ENCODE data around the gene PDK4.

The PDK4 gene

GRCh38 chr7:95586951-95587301, 9.4 kb downstream of the PDK4 start:
- Histone ChIP-seq H3K9me3 (no peaks in the 10 kb centered on the region), H3K4me3 (ENCODE audit: low read depth in 1 of 2, low read length in 1 of 2) (no peak overlapping the region), H3K4me1 (ENCODE audit: control insufficient read depth in 1 of 2, insufficient read depth in 1 of 2, low read depth in 1 of 2, low read length in 1 of 2) (peaks cover 0 to 12% of the 10 kb centered on the region in 2 experiments), H3K27me3 (no peaks in the 10 kb centered on the region), H3K36me3 (no peaks in the 10 kb centered on the region), H3K27ac (no peak overlapping the region)
- TF ChIP-seq CTCF (IDR thresholded peaks at IDR 0.05), result no peak

DNA sequence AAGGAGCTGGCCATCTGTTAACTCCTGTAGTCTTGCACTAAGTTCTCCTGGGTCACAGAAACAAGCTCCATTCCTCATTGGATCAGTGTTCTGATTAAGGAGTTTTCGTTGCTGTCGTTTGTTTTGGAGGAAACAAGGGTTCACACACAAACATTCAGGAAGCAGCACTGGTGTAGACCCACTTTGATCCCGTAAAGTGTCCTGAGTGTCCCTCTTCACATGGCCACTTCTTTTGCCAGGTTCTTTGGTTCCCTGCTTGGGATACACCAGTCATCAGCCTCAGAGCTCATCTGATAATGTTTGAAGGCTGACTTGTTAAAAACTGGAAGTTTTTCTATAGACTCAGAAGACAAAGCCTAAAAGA, 10.9 kb downstream of the PDK4 start:
- Histone ChIP-seq H3K9me3 (no peaks in the 10 kb centered on the region), H3K4me1 (ENCODE audit: control insufficient read depth in 1 of 2, insufficient read depth in 1 of 2, low read depth in 1 of 2, low read length in 1 of 2) (peaks cover 0 to 12% of the 10 kb centered on the region in 2 experiments), H3K4me3 (ENCODE audit: low read depth in 1 of 2, low read length in 1 of 2) (no peak overlapping the region), H3K27ac (no peak overlapping the region), H3K27me3 (no peaks in the 10 kb centered on the region), H3K36me3 (no peaks in the 10 kb centered on the region)
- no peak for TF ChIP-seq CTCF (IDR thresholded peaks at IDR 0.05)

- H3K27me3 ChIP-seq, result no peaks in the 10 kb centered on the region
Observed at GRCh38 chr7:95584769-95585425, 11.4 kb downstream of the PDK4 start.

GRCh38 chr7:95583834-95584621, 12.3 kb downstream of the PDK4 start:
- Histone ChIP-seq H3K36me3 (no peaks in the 10 kb centered on the region), H3K9me3 (no peaks in the 10 kb centered on the region), H3K4me3 (ENCODE audit: low read depth in 1 of 2, low read length in 1 of 2) (no peak overlapping the region), H3K27ac (no peak overlapping the region), H3K27me3 (no peaks in the 10 kb centered on the region), H3K4me1 (ENCODE audit: control insufficient read depth in 1 of 2, insufficient read depth in 1 of 2, low read depth in 1 of 2, low read length in 1 of 2) (peaks cover 0 to 12% of the 10 kb centered on the region in 2 experiments)
- TF ChIP-seq CTCF (IDR thresholded peaks at IDR 0.05), result no peak

More at GRCh38 chr7:95584769-95585425, 11.4 kb downstream of the PDK4 start:
- Histone ChIP-seq H3K36me3 (no peaks in the 10 kb centered on the region), H3K27ac (no peak overlapping the region), H3K4me1 (ENCODE audit: control insufficient read depth in 1 of 2, insufficient read depth in 1 of 2, low read depth in 1 of 2, low read length in 1 of 2) (peaks cover 0 to 12% of the 10 kb centered on the region in 2 experiments), H3K4me3 (ENCODE audit: low read depth in 1 of 2, low read length in 1 of 2) (no peak overlapping the region), H3K9me3 (no peaks in the 10 kb centered on the region)
- no peak for TF ChIP-seq CTCF (IDR thresholded peaks at IDR 0.05)

GRCh38 chr7:95582578-95583293, 13.6 kb downstream of the PDK4 start:
- no peaks in the 10 kb centered on the region for H3K27me3 ChIP-seq
- no peaks in the 10 kb centered on the region for H3K4me1 ChIP-seq (ENCODE audit: control insufficient read depth in 1 of 2, insufficient read depth in 1 of 2, low read depth in 1 of 2, low read length in 1 of 2)
- no peak for TF ChIP-seq CTCF (IDR thresholded peaks at IDR 0.05)

More at GRCh38 chr7:95582578-95583293, 13.6 kb downstream of the PDK4 start:
- H3K4me3 ChIP-seq (ENCODE audit: low read depth in 1 of 2, low read length in 1 of 2), result no peak overlapping the region
- no peaks in the 10 kb centered on the region for H3K9me3 ChIP-seq
- no peaks in the 10 kb centered on the region for H3K36me3 ChIP-seq
- no peak overlapping the region for H3K27ac ChIP-seq

Measured in neutrophil (primary cell).